ENCODE results near the gene SEC24B.

DNA sequence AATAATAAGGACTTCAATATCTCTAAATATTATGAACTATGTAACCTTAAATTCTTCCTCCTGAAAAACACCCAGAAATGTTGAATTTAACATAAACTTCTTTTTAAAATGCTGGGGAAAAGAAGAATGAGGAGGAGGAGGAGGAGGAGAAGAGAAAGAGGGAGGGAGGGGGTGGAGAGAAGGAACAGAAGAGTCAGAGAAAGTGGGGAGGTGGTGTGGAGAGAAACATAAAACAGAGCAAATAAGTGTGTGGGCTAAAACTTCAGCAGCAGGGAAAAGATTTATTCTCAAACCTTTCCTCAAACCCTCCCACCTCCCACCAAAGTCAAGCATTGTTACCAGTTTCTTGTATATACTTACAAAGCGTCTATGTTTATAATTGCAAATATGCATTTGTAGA lies 34.7 kb upstream of the SEC24B start:
- TF ChIP-seq, protein P1, sequence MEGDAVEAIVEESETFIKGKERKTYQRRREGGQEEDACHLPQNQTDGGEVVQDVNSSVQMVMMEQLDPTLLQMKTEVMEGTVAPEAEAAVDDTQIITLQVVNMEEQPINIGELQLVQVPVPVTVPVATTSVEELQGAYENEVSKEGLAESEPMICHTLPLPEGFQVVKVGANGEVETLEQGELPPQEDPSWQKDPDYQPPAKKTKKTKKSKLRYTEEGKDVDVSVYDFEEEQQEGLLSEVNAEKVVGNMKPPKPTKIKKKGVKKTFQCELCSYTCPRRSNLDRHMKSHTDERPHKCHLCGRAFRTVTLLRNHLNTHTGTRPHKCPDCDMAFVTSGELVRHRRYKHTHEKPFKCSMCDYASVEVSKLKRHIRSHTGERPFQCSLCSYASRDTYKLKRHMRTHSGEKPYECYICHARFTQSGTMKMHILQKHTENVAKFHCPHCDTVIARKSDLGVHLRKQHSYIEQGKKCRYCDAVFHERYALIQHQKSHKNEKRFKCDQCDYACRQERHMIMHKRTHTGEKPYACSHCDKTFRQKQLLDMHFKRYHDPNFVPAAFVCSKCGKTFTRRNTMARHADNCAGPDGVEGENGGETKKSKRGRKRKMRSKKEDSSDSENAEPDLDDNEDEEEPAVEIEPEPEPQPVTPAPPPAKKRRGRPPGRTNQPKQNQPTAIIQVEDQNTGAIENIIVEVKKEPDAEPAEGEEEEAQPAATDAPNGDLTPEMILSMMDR (IDR thresholded peaks at IDR 0.05) = no peak
- TF ChIP-seq EZH2 (IDR thresholded peaks at IDR 0.05) (no peak), EZH2phosphoT487 (IDR thresholded peaks at IDR 0.05) (no peak)
